Trophoblast cell (in vitro differentiated cells and primary cell): ENCODE measurements around the gene LRRC2.

ENCODE experiments used
- DNase-seq, 2 donors: peaks; one replicate each; pipeline ENCODE4 v3.0.0-alpha.2; 2016
- H2AFZ ChIP-seq: 2 replicates; pipeline ENCODE4 v1.6.1; 2013; ENCODE audit warnings: low read length, moderate library complexity, mild to moderate bottlenecking; ENCODE audit not compliant: insufficient read depth, poor library complexity
- H2AK5ac ChIP-seq: 2 replicates; pipeline ENCODE4 v1.6.1; 2013; ENCODE audit warnings: mild to moderate bottlenecking, low read length
- H2BK120ac ChIP-seq: 2 replicates; pipeline ENCODE4 v1.6.1; 2013; ENCODE audit warnings: low read length, mild to moderate bottlenecking, moderate library complexity; ENCODE audit not compliant: insufficient read depth, poor library complexity
- H2BK12ac ChIP-seq: 2 replicates; pipeline ENCODE4 v1.6.1; 2013; ENCODE audit warnings: mild to moderate bottlenecking, low read length, moderate library complexity
- H2BK5ac ChIP-seq: 2 replicates; pipeline ENCODE4 v1.6.1; 2013; ENCODE audit warnings: low read length, low read depth, moderate library complexity, mild to moderate bottlenecking; ENCODE audit not compliant: poor library complexity
- H3K14ac ChIP-seq: 2 replicates; pipeline ENCODE4 v1.6.1; 2013; ENCODE audit warnings: mild to moderate bottlenecking, low read length
- H3K18ac ChIP-seq: 2 replicates; pipeline ENCODE4 v1.6.1; 2013; ENCODE audit warnings: mild to moderate bottlenecking, low read length
- H3K23ac ChIP-seq: 2 replicates; pipeline ENCODE4 v1.6.1; 2013; ENCODE audit warnings: low read length
- H3K27ac ChIP-seq: 2 replicates; pipeline ENCODE4 v1.5.1; 2013; ENCODE audit warnings: low read depth, mild to moderate bottlenecking, inconsistent platforms, low read length, moderate library complexity
- H3K27me3 ChIP-seq: 2 replicates; pipeline ENCODE4 v1.6.1; 2013; ENCODE audit warnings: inconsistent platforms, mild to moderate bottlenecking, low read length, moderate library complexity; ENCODE audit not compliant: insufficient read depth
- H3K36me3 ChIP-seq, 2 experiments: 1 replicate in 1 of 2; 2 replicates in 1 of 2; pipeline ENCODE4 v1.6.1; 2013; ENCODE audit warnings: low read length in 2 of 2, mild to moderate bottlenecking in 2 of 2, moderate library complexity in 1 of 2; ENCODE audit not compliant: insufficient read depth in 2 of 2, control insufficient read depth in 1 of 2
- H3K4ac ChIP-seq: 2 replicates; pipeline ENCODE4 v1.6.1; 2013; ENCODE audit warnings: low read depth, mild to moderate bottlenecking, low read length, moderate library complexity
- H3K4me1 ChIP-seq, 2 experiments: 1 replicate in 1 of 2; 2 replicates in 1 of 2; pipeline ENCODE4 v1.6.1; 2013; ENCODE audit warnings: low read length in 2 of 2, mild to moderate bottlenecking in 2 of 2, moderate library complexity in 1 of 2; ENCODE audit not compliant: insufficient read depth in 2 of 2, control insufficient read depth in 1 of 2
- H3K4me2 ChIP-seq: 2 replicates; pipeline ENCODE4 v1.6.1; 2013; ENCODE audit warnings: inconsistent platforms, mild to moderate bottlenecking, low read length, moderate library complexity
- H3K4me3 ChIP-seq: 2 replicates; pipeline ENCODE4 v1.5.1; 2013; ENCODE audit warnings: mild to moderate bottlenecking, low read depth, low read length, inconsistent platforms
- H3K79me1 ChIP-seq: one replicate; pipeline ENCODE4 v1.6.1; 2013; ENCODE audit warnings: low read length
- H3K79me2 ChIP-seq: 2 replicates; pipeline ENCODE4 v1.6.1; 2013; ENCODE audit warnings: low read length, mild to moderate bottlenecking; ENCODE audit not compliant: control insufficient read depth, insufficient read depth, poor library complexity
- H3K9ac ChIP-seq: 2 replicates; pipeline ENCODE4 v1.6.1; 2013; ENCODE audit warnings: mild to moderate bottlenecking, low read length
- H3K9me3 ChIP-seq: 2 replicates; pipeline ENCODE4 v1.6.1; 2013; ENCODE audit warnings: low read depth, mild to moderate bottlenecking, control low read depth, inconsistent platforms, low read length; ENCODE audit not compliant: insufficient read depth
- H4K12ac ChIP-seq: 2 replicates; pipeline ENCODE4 v1.6.1; 2013; ENCODE audit warnings: low read depth, mild to moderate bottlenecking, low read length, moderate library complexity
- H4K8ac ChIP-seq: 2 replicates; pipeline ENCODE4 v1.6.1; 2013; ENCODE audit warnings: low read depth, mild to moderate bottlenecking, low read length, moderate library complexity
- H4K91ac ChIP-seq: one replicate; pipeline ENCODE4 v1.6.1; 2013; ENCODE audit warnings: low read depth, mild to moderate bottlenecking, low read length, moderate library complexity
- WGBS: extraction: QIAGEN DNeasy Blood & Tissue Kit; methylation state at CpG from one replicate; pipeline ENCODE4 v1.1.7; 2013; ENCODE audit warnings: missing lambda C conversion rate; ENCODE audit not compliant: insufficient read length, insufficient coverage; ENCODE audit errors: extremely low coverage; 5-methylcytosine and 5-hydroxymethylcytosine counted together

The LRRC2 gene

DNA sequence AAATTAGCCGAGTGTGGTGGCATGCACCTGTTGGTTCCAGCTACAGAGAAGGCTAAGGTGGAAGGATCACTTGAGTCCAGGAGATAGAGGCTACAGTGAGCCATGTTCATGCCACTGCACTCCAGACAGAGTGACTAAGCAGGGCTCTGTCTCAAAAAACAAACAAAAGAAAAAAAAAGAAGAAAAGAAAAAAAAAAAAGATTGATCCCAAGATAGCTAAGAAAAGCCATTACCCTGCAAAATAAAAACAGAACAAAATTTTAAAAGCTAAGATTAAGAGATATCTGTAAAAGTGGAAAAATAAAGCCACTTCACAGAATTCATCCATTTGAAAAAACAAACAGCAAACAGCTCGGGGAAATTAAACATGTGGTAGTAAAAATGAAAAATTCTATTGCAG lies 23.8 kb downstream of the LRRC2 start:
- Histone ChIP-seq H2BK120ac (no peak overlapping the region), H2BK12ac (no peak overlapping the region), H3K23ac (no peak overlapping the region), H4K8ac (no peak overlapping the region), H3K27ac (no peak overlapping the region), H3K9me3 (no peaks in the 10 kb centered on the region), H3K4me3 (no peak overlapping the region), H3K14ac (no peak overlapping the region), H2BK5ac (no peak overlapping the region), H3K4me2 (no peak overlapping the region), H3K79me1 (peaks cover 3% of the 10 kb centered on the region), H3K4ac (no peak overlapping the region), H3K79me2 (peaks cover 1% of the 10 kb centered on the region), H3K9ac (no peak overlapping the region), H3K4me1 (peaks cover 0 to 2% of the 10 kb centered on the region in 2 experiments), H4K91ac (no peak overlapping the region), H2AK5ac (no peak overlapping the region), H4K12ac (no peak overlapping the region), H3K18ac (no peak overlapping the region), H2AFZ (no peak overlapping the region), H3K27me3 (no peaks in the 10 kb centered on the region), H3K36me3 (no peaks in the 10 kb centered on the region)
- no peak for DNase-seq
- WGBS, result no CpG with 5 or more reads among the region's 2 CpGs

DNA sequence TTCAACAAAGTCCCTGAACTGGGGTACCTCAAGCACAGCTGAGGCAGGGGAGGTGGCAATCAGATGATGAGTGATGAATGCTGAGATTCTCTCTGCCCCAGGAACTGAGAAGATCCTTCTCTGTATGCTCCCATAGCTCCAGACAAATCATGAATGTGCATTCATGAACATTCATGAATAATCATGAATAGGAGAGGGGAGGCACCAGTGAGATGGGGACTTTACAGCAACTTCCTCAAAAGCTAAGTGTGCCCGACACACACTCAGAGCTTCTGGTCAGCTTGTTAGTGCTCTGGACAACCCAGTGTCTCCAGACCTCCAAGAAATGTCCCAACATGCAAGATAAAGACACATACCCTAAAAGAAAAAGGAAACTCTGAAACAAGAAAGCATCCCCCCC lies 24.3 kb downstream of the LRRC2 start:
- Histone ChIP-seq H2BK120ac (no peak overlapping the region), H3K4me3 (no peak overlapping the region), H3K14ac (no peak overlapping the region), H3K27ac (no peak overlapping the region), H3K9me3 (no peaks in the 10 kb centered on the region), H2AK5ac (no peak overlapping the region), H3K27me3 (no peaks in the 10 kb centered on the region), H2AFZ (no peak overlapping the region), H4K12ac (no peak overlapping the region), H3K4me1 (peaks cover 0 to 2% of the 10 kb centered on the region in 2 experiments), H2BK12ac (peak overlapping the region; percentile 27), H4K91ac (no peak overlapping the region), H3K4me2 (no peak overlapping the region), H3K4ac (no peak overlapping the region), H3K23ac (no peak overlapping the region), H3K79me2 (peaks cover 1% of the 10 kb centered on the region), H4K8ac (no peak overlapping the region), H3K18ac (no peak overlapping the region), H3K36me3 (no peaks in the 10 kb centered on the region), H3K79me1 (peaks cover 3% of the 10 kb centered on the region), H3K9ac (no peak overlapping the region), H2BK5ac (no peak overlapping the region)
- no CpG with 5 or more reads among the region's 1 CpG for WGBS
- no peak for DNase-seq

DNA sequence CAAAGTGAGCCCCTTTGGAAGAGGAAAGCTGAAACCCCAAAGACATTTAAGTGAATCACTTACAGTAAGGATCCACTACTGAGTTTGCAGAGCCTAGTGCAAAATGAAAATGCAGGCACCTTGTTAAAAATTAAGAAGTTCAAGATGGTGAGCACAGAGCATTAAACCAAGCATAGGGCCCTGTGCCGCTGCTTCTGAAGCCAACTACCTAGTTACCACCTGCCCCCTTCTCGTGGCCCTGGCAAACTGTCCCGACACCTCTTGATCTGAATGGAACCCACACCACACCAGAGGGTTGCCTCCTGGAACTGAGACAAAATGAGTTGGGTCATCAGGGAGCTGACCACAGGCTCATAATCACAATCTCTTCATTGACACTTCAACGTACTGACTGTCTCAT lies 25.6 kb downstream of the LRRC2 start:
- Histone ChIP-seq H2BK120ac (no peak overlapping the region), H4K91ac (no peak overlapping the region), H3K4me2 (no peak overlapping the region), H3K9ac (no peak overlapping the region), H3K23ac (no peak overlapping the region), H2AFZ (no peak overlapping the region), H3K27me3 (no peaks in the 10 kb centered on the region), H4K12ac (no peak overlapping the region), H2BK5ac (no peak overlapping the region), H3K36me3 (no peaks in the 10 kb centered on the region), H3K4ac (no peak overlapping the region), H3K14ac (no peak overlapping the region), H3K4me3 (no peak overlapping the region), H2BK12ac (no peak overlapping the region), H3K79me1 (peaks cover 3% of the 10 kb centered on the region), H3K79me2 (peaks cover 1% of the 10 kb centered on the region), H3K4me1 (peaks cover 0 to 2% of the 10 kb centered on the region in 2 experiments), H3K27ac (no peak overlapping the region), H4K8ac (no peak overlapping the region), H2AK5ac (no peak overlapping the region), H3K18ac (no peak overlapping the region), H3K9me3 (no peaks in the 10 kb centered on the region)
- DNase-seq, result no peak
- no CpG with 5 or more reads among the region's 4 CpGs for WGBS

DNA sequence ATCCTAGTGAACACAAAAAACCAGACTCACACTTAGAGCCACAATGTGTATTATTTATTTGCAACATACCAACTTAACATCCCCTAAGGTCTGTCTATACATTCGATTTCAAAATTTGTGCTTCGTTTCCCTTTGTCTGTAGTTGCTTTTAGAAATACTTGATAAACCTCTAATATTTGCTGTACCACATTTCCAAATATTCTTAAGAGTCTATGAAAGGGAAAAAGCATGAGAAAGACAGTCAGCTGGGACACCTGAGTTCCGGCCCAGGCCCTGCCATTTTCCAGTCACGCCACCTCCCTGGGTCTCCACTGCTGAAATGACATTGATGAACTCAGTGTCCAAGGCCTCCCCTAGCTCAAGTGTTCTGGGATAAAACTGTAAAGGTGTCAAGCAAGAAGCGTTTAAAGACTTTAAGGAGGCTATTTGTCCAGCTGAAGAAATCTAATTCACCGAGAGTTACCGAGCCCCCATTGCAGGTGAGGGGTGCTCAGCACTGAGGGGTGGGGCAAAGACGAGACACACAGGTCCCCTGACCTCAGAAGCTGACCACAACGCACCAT lies 26.6 kb downstream of the LRRC2 start:
- Histone ChIP-seq H4K12ac (no peak overlapping the region), H3K79me1 (peaks cover 3% of the 10 kb centered on the region), H3K4me3 (no peak overlapping the region), H4K8ac (no peak overlapping the region), H3K27ac (no peak overlapping the region), H3K36me3 (no peaks in the 10 kb centered on the region), H3K4me1 (peaks cover 0 to 2% of the 10 kb centered on the region in 2 experiments), H3K9me3 (no peaks in the 10 kb centered on the region), H3K4me2 (no peak overlapping the region), H3K9ac (no peak overlapping the region), H2BK12ac (peak overlapping the region; percentile 76), H2AK5ac (no peak overlapping the region), H2AFZ (no peak overlapping the region), H4K91ac (no peak overlapping the region), H3K79me2 (peaks cover 1% of the 10 kb centered on the region), H3K14ac (no peak overlapping the region), H3K27me3 (no peaks in the 10 kb centered on the region), H2BK120ac (no peak overlapping the region), H3K18ac (no peak overlapping the region), H2BK5ac (no peak overlapping the region), H3K4ac (no peak overlapping the region), H3K23ac (no peak overlapping the region)
- DNase-seq, result no peak
- whole genome bisulfite sequencing, result no CpG with 5 or more reads among the region's 9 CpGs
